OCI-LY1 (cell line): ENCODE results near the gene SLC7A7.

Source experiments
- EZH2 ChIP-seq: fragments of 200-600 bp; sonication (generic), shearing (Covaris generic); IDR thresholded peaks from 2 replicates; pipeline ENCODE4 v1.8.0; 2017; ENCODE audit warnings: borderline replicate concordance, mixed run types, mild to moderate bottlenecking, antibody characterized with exemption, low read length, moderate library complexity, mixed read lengths
- TF ChIP-seq, protein P1 (sequence below): fragments of 200-600 bp; sonication (generic), shearing (Covaris generic); IDR thresholded peaks from 2 replicates; pipeline ENCODE4 v1.5.1; 2017; ENCODE audit warnings: mild to moderate bottlenecking, antibody characterized with exemption, low read length, moderate library complexity, mixed read lengths

DNA sequence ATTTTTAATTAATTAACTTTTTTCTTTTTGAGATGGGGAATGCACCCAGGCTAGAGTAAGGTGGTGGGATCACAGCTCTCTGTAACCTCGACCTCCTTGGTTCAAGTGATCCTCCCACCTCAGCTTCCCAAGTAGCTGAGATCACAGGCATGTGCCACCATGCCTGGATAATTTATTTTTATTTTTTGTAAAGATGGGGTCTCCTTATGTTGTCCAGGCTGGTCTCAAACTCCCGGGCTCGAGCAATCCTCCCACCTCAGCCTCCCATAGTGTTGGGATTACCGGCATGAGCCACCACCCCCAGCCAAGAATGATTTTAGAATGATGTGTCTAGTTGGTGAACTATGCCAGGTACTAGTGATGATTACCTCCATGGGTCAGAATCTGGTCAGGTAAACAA, 49.7 kb upstream of the SLC7A7 start:
- TF ChIP-seq, protein P1, sequence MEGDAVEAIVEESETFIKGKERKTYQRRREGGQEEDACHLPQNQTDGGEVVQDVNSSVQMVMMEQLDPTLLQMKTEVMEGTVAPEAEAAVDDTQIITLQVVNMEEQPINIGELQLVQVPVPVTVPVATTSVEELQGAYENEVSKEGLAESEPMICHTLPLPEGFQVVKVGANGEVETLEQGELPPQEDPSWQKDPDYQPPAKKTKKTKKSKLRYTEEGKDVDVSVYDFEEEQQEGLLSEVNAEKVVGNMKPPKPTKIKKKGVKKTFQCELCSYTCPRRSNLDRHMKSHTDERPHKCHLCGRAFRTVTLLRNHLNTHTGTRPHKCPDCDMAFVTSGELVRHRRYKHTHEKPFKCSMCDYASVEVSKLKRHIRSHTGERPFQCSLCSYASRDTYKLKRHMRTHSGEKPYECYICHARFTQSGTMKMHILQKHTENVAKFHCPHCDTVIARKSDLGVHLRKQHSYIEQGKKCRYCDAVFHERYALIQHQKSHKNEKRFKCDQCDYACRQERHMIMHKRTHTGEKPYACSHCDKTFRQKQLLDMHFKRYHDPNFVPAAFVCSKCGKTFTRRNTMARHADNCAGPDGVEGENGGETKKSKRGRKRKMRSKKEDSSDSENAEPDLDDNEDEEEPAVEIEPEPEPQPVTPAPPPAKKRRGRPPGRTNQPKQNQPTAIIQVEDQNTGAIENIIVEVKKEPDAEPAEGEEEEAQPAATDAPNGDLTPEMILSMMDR: no peak
- TF ChIP-seq EZH2: no peak
